Breast epithelium (tissue), 3 donors: Measurements from ENCODE around the gene SSC5D.

Source experiments
- POLR2A ChIP-seq: fragments of 450-650 bp; IDR thresholded peaks from one replicate; pipeline ENCODE4 v1.6.1; 2016; ENCODE audit warnings: antibody characterized with exemption, mild to moderate bottlenecking, moderate library complexity
- TF ChIP-seq, protein P1 (sequence below), 3 donors: fragments of 450-650 bp; IDR thresholded peaks; one replicate each; pipeline ENCODE4 v1.5.1; 2016 to 2017; ENCODE audit warnings: antibody characterized with exemption in 3 of 3, mild to moderate bottlenecking in 3 of 3, moderate library complexity in 3 of 3

DNA sequence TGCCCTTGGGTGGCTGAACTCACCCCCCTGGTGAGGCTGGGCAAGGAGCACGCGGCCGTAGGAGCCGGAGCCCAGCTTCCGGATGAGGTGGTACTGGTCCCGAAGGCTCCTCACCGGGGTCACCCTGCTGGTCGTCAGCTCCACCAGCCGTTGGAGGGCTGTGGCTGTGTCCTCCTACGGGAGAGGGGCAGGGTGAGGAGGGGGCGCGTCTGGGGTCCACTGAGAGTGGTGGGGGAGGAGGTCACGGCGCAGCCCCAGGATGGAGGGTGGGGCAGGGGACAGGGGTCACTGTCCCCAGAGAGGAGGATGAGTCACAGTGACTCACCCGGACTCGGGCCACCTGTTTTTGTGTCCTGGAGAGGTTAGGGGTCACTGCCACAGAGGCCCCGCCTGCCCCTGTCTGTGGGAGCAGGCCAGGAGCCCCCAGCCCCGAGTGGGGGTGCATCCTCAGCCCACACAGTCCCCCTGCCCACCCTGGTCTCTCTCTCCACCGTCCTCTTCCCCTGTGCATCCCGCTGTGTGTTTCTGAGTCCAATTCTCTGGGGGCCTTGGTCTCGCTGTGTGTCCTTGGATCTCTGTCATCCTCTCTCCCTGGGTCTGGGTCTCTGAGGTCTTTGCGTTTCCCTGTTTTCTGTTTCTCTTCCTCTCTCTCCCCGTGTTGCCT lies 56.7 kb downstream of the SSC5D start:
- TF ChIP-seq, protein P1, sequence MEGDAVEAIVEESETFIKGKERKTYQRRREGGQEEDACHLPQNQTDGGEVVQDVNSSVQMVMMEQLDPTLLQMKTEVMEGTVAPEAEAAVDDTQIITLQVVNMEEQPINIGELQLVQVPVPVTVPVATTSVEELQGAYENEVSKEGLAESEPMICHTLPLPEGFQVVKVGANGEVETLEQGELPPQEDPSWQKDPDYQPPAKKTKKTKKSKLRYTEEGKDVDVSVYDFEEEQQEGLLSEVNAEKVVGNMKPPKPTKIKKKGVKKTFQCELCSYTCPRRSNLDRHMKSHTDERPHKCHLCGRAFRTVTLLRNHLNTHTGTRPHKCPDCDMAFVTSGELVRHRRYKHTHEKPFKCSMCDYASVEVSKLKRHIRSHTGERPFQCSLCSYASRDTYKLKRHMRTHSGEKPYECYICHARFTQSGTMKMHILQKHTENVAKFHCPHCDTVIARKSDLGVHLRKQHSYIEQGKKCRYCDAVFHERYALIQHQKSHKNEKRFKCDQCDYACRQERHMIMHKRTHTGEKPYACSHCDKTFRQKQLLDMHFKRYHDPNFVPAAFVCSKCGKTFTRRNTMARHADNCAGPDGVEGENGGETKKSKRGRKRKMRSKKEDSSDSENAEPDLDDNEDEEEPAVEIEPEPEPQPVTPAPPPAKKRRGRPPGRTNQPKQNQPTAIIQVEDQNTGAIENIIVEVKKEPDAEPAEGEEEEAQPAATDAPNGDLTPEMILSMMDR (IDR thresholded peaks at IDR 0.05): no peak
- TF ChIP-seq POLR2A: no peak
